Ovary (tissue), 9 donors: ENCODE results near the gene SCAMP2. TPM values are rescaled to one million over a fixed set of nuclear protein-coding genes. Genes with fewer than 3 reads are reported as not detected.

ENCODE experiments used
- DNase-seq, 5 donors: peaks; one replicate each; pipeline ENCODE4 v3.0.0-alpha.2; 2019 to 2020
- H3K27ac ChIP-seq, 2 donors: fragments of 200-600 bp; one replicate each; pipeline versions ENCODE4 v1.5.1 to v1.8.0; 2019 to 2022
- H3K27me3 ChIP-seq: fragments of 200-600 bp; one replicate; pipeline ENCODE4 v1.8.0; 2022
- H3K36me3 ChIP-seq: fragments of 200-600 bp; sonication (generic); one replicate; pipeline ENCODE4 v1.5.1; 2019
- H3K4me1 ChIP-seq: one replicate; pipeline ENCODE4 v1.8.1; 2013; ENCODE audit warnings: mild to moderate bottlenecking, moderate library complexity; ENCODE audit not compliant: insufficient read depth
- H3K4me3 ChIP-seq: fragments of 200-600 bp; sonication (generic); one replicate; pipeline ENCODE4 v1.5.1; 2017
- H3K9me3 ChIP-seq, 2 donors: fragments of 200-600 bp in 1 of 2; sonication (generic) in 1 of 2; one replicate each; pipeline versions ENCODE4 v1.5.1 to v1.8.1; 2013 to 2019; ENCODE audit warnings: mild to moderate bottlenecking in 1 of 2, moderate library complexity in 1 of 2
- EP300 ChIP-seq: sonication (generic); formaldehyde crosslinking; IDR thresholded peaks from one replicate; pipeline ENCODE4 v1.6.1; 2017; ENCODE audit warnings: antibody characterized with exemption
- POLR2A ChIP-seq: fragments of 450-650 bp; IDR thresholded peaks from one replicate; pipeline ENCODE4 v1.6.1; 2017; ENCODE audit warnings: antibody characterized with exemption, mild to moderate bottlenecking, moderate library complexity
- WGBS, 3 donors: extraction: QIAGEN DNeasy Blood & Tissue Kit in 1 of 3; methylation state at CpG; one replicate each; pipeline versions ENCODE4 v1.1.5 to v1.1.7; 2013 to 2017; 5-methylcytosine and 5-hydroxymethylcytosine counted together
- intact Hi-C, 4 donors: fragments of 100-400 bp; cut with DNase I; formaldehyde crosslinking; loops; one replicate each; pipeline versions ENCODE4 v1.11.0 to v1.15.1; 2022 to 2023
- polyA plus RNA-seq, 2 donors: library from polyadenylated mRNA; stranded (reverse); fragments of 200-250 nt in 1 of 2; fragments of 350-450 nt in 1 of 2; fragmentation: Illumina TruSeq in 1 of 2; extraction: RNeasy Lipid Tissue Mini Kit (QIAGEN cat#74804) in 1 of 2; gene quantifications; one replicate each; pipeline ENCODE4 v1.2.3, GENCODE V29; 2013 to 2014
- total RNA-seq, 7 donors: library from RNA; depleted of rRNA in 2 of 7; stranded (reverse); fragments of >200 nt in 2 of 7; fragmentation: NEBNext Ultra II Directional in 3 of 7; extraction: Animal tissue kit (Norgen Biotek cat#: 25700) in 3 of 7; gene quantifications; one replicate each; pipeline versions ENCODE4 v1.1.0 to v1.2.4, GENCODE V29; 2016 to 2023
- TF ChIP-seq, protein P1 (sequence below), 3 donors: fragments of 450-650 bp in 2 of 3; fragments of 200-600 bp in 1 of 3; IDR thresholded peaks; one replicate each; pipeline versions ENCODE4 v1.5.1 to v1.8.0; 2016 to 2022; ENCODE audit warnings: antibody characterized with exemption in 3 of 3, mild to moderate bottlenecking in 1 of 3
- donor health status: DM: no; HTN: no; CAD: no; lungs with moderate emphysema.
- donor health status: DM: no; HTN: no; CAD: no.
- donor health status: Bipolar disorder and iron deficiency.
- donor health status: DM: yes; HTN: yes; CAD: no.
- donor health status: DM: no; HTN: no; CAD: no.
- donor health status: DM: yes; HTN: yes; CAD: no.

Gene SCAMP2
- total and polyA plus RNA-seq, 9 donors: 22.9 to 65.5 (median 53.1) TPM

DNA sequence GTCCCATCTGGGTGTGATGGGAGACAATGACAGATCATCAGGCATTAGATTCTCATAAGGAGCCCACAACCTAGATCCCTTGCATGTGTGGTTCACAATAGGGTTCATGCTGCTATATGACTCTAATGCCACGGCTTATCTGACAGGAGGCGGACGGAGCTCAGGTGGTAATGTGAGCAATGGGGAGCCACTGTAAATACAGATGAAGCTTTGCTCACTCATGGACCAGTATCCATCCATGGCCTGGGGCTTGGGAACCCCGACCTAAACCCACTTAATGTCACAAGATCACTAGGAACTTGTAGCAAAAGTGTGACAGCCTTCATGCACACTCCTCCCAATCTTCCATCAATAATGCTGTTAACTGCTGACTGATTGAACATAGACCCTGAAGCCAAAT lies 35.5 kb upstream of the SCAMP2 start:
- H3K9me3 ChIP-seq: no peaks in the 10 kb centered on the region
- H3K27me3 ChIP-seq: no peaks in the 10 kb centered on the region
- H3K4me1 ChIP-seq: peaks cover 5% of the 10 kb centered on the region
- no peak overlapping the region for H3K4me3 ChIP-seq
- intact Hi-C loops: loop anchor here in 1 of 4 donors (10.0 kb wide), 1 partner anchor 64 kb away; the partner anchor contains the start of gene ULK3
- no peak for DNase-seq
- no peak overlapping the region for H3K27ac ChIP-seq
- TF ChIP-seq, protein P1, sequence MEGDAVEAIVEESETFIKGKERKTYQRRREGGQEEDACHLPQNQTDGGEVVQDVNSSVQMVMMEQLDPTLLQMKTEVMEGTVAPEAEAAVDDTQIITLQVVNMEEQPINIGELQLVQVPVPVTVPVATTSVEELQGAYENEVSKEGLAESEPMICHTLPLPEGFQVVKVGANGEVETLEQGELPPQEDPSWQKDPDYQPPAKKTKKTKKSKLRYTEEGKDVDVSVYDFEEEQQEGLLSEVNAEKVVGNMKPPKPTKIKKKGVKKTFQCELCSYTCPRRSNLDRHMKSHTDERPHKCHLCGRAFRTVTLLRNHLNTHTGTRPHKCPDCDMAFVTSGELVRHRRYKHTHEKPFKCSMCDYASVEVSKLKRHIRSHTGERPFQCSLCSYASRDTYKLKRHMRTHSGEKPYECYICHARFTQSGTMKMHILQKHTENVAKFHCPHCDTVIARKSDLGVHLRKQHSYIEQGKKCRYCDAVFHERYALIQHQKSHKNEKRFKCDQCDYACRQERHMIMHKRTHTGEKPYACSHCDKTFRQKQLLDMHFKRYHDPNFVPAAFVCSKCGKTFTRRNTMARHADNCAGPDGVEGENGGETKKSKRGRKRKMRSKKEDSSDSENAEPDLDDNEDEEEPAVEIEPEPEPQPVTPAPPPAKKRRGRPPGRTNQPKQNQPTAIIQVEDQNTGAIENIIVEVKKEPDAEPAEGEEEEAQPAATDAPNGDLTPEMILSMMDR (IDR thresholded peaks at IDR 0.05): no peak
- TF ChIP-seq EP300: no peak
- no peak for TF ChIP-seq POLR2A
- H3K36me3 ChIP-seq: no peaks in the 10 kb centered on the region
- 91 to 95% (median 92%) methylated on average over 4 of the region's 4 CpGs for WGBS, 3 donors

DNA sequence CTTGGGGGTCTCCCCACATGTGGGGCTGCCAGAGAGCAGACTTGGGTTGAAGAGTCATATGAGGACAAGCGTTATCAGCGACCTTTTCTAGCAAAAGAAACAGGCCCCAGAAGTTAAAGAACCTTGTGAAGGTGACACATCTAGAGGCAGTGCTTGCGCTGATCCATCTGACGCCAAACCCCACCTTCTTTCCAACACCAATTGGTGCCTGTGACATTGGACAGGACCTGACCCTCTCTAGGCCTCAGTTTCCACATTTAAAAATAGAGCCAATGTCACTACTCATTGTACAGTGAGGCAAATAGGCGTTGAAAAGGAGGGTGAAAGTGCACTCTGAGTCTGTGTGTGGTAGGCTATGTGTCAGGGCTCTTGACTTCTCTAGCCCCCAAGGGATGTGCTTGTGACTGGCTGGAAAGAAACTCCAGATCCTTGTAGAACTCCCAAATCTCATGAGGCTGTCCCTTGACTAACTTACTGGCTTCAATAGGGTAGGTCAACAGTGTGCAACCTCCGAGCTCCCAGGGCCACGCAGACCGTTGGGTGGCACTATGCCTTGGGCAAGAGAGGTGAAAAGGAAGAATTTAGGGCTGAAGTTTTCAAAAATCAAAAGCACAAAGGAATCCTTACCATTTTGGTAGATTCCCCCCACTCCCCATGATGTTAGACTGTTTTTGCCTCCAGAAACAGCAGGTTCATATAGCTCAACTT lies 34.2 kb upstream of the SCAMP2 start:
- H3K4me1 ChIP-seq: peaks cover 5% of the 10 kb centered on the region
- no peaks in the 10 kb centered on the region for H3K9me3 ChIP-seq
- H3K27me3 ChIP-seq: no peaks in the 10 kb centered on the region
- H3K36me3 ChIP-seq: no peaks in the 10 kb centered on the region
- intact Hi-C loops: loop anchor here in 1 of 4 donors (10.0 kb wide), 1 partner anchor 63 kb away; the partner anchor contains the start of gene ULK3
- DNase-seq: no peak
- H3K27ac ChIP-seq: peak overlapping the region; percentile 73 to 78
- no peak for TF ChIP-seq POLR2A
- TF ChIP-seq EP300: no peak
- TF ChIP-seq, protein P1 (IDR thresholded peaks at IDR 0.05): no peak
- peak overlapping the region; percentile 76 for H3K4me3 ChIP-seq
- WGBS, 3 donors: 43 to 46% (median 44%) methylated on average over 8 of the region's 8 CpGs

DNA sequence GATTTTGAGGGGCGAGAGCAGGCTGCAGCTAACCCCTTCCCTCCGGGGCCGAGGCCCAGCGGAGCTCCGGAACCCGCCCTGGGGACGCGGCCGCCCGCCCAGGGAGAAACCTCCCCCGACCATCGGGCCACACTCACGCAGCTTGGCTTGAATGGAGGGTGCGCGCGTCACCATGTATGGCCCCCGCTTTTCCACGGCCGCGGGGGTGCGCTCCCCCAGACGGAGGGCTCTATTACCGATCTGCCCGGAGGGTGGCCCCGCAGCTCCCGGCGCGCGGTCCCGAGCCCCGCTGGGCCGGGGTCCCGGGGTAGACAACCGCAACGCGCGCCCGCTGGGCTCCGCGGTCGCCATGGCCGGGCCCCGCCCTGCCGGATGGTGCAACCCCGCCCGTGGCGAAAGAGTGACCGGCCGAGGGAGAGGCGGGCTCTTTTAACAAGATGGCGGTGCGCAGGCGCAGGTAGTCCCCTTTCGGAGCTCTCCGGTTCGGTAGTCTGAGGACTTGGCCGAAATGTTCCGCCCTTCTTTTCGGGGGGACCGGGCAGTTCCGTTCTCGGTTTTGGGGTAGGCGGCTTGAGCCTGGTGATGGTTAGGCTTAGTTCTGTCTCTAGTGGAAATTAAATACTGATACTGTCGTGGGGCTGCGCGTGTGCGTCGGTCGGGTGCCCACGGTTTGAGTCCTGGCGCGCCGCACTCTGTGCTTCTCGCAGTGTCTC lies 33.4 kb upstream of the SCAMP2 start, which contains the start of gene FAM219B:
TSS of gene FAM219B (minus strand) at position 402 of the 713 bp plus-strand sequence. CDS start at position 351, 51 bp downstream.
- intact Hi-C loops: loop anchor here in 1 of 4 donors (10.0 kb wide), 1 partner anchor 62 kb away; the partner anchor contains the start of gene ULK3
- no peaks in the 10 kb centered on the region for H3K9me3 ChIP-seq
- H3K4me3 ChIP-seq: peak within 1 kb of the TSS; percentile 76
- no peaks in the 10 kb centered on the region for H3K27me3 ChIP-seq
- peaks cover 5% of the 10 kb centered on the region for H3K4me1 ChIP-seq
- 0% methylated on average over 62 to 74 of the region's 74 CpGs for WGBS, 3 donors
- TF ChIP-seq, protein P1 (IDR thresholded peaks at IDR 0.05): no peak
- TF ChIP-seq POLR2A: peak; percentile 93
- no peak for TF ChIP-seq EP300
- no peaks in the 10 kb centered on the region for H3K36me3 ChIP-seq
- H3K27ac ChIP-seq: peak within 1 kb of the TSS; percentile 73 to 78
- DNase-seq: peak; percentile 90 to 94 (median 92)

DNA sequence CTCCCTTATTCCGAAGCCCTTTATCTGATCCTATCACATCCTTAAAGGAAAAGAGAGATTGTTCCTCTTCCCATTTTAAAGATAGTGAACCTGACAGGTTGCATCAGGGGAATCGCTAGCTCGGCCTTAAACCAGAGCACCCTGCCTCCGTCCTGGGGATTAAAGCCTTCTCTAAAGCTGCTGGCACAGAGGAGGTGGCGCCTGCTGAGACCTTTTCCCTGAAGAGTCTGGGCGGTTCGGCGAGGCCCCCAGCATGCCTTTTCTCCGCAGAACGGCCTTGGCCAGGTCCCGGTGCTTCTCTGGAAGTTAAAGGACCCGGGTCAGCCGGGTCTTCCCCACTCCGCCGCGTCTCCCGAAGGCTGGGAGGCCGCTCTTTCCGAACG lies 32.9 kb upstream of the SCAMP2 start:
- peak in 1 of 5 donors; percentile 32 for DNase-seq
- 1% methylated on average over 8 to 20 of the region's 20 CpGs for WGBS, 3 donors
- peaks cover 5% of the 10 kb centered on the region for H3K4me1 ChIP-seq
- TF ChIP-seq, protein P1 (IDR thresholded peaks at IDR 0.05): no peak
- TF ChIP-seq POLR2A (no peak), EP300 (no peak)
- H3K27ac ChIP-seq: peak overlapping the region; percentile 73 to 78
- intact Hi-C loops: loop anchor here in 1 of 4 donors (10.0 kb wide), 1 partner anchor 61 kb away; the partner anchor contains the start of gene ULK3
- H3K36me3 ChIP-seq: no peaks in the 10 kb centered on the region
- H3K27me3 ChIP-seq: no peaks in the 10 kb centered on the region
- peak overlapping the region; percentile 76 for H3K4me3 ChIP-seq
- H3K9me3 ChIP-seq: no peaks in the 10 kb centered on the region
